ENCODE measurements around the gene ZNF778. TPM values are rescaled to one million over a fixed set of nuclear protein-coding genes. Genes with fewer than 3 reads are reported as not detected.

Gene ZNF778
- total and polyA plus RNA-seq, 4 donors = 10.7 to 14.1 (median 11.3) TPM

DNA sequence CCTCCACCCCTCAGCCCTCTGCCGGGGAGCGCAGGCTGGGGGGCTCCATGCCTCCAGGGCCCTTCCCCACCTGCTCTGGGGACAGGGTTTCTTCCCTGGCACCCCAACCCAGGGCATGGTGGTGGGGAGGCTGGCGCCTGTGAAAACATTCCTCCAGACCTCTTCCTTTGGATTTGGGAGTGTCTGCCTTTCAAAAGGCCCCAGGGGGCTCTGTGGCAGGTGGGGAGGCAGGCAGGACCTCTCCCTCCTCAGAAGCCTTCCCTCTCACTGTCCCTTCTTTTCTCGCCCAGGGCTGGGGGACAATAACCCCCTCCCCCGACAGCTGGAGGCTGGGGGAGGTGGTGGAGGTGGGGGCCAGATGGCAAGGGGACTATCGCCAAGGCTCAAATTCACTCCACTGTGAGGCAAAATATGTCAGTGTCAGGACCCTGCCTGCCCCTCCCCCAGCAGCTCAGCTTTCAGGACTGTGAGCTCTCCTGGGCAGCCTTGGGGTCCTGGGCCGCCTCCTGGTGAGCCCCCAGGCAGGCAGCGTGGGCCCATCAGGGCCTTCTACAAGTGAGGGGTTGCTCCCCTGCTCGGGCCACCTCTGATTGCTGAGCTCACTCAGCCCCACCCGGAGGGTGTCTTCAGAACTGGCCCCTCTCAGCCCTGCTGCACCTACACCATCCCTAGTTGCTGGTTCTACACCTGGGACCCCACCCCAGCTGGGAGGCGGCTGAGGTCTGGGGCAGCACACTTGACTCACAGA is 44.2 kb upstream of the ZNF778 start:
- WGBS (ENCODE audit: insufficient coverage) = 64% methylated on average over 5 of the region's 11 CpGs
- H3K4me1 ChIP-seq (ENCODE audit: control insufficient read depth, insufficient read depth, low read length) = peaks cover 66% of the 10 kb centered on the region
- H3K36me3 ChIP-seq (ENCODE audit: control insufficient read depth, insufficient read depth, low read length) = peaks cover 2% of the 10 kb centered on the region
- H3K27ac ChIP-seq (ENCODE audit: low read depth, low read length) = no peak overlapping the region
- no peak for DNase-seq (ENCODE audit: low read depth in 4 of 6, low spot score in 6 of 6)
- no peaks in the 10 kb centered on the region for H3K9me3 ChIP-seq (ENCODE audit: control insufficient read depth, insufficient read depth, low read length)
- no peak overlapping the region for H3K4me3 ChIP-seq (ENCODE audit: low read depth, low read length)
- H3K27me3 ChIP-seq (ENCODE audit: control insufficient read depth, insufficient read depth, low read length) = peaks cover 12% of the 10 kb centered on the region

DNA sequence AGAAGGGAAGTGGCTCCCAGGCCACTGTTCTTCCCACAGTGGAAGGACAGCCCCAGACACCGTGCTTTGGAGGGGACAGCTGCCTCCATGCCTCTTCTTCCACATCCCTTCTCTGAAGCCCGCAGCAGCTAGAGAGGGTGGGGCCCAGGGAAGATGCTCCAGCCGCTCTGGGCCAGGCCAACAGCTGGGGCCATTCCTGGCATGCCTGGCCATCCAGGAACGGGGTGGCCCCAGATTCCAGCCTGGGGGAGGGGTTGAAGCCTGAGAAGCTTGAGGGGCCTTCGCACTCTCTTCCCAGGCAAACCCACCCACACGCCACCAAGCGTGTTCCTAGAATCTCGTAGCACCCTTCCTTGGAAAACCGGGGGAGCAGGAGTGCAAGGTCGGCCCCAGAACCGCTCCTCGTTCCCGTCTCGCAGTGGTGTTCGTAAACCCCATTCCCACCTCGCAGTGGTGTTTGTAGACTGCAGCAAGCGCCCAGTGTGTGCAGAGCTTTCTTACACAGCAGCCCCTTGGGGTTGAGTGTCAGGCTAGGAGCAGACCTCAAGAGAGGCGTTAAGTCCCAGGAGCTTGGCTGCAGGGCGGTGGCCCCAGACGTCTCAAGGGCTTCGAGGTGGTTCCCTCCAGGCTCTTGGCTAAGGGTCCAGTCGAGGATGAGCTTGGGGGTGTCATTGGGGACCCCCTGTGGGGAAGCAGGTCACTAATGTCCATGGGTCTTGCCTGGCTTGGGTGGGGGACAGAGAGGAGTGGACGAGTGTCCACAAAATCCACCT is 43.3 kb upstream of the ZNF778 start:
- peaks cover 66% of the 10 kb centered on the region for H3K4me1 ChIP-seq (ENCODE audit: control insufficient read depth, insufficient read depth, low read length)
- peaks cover 6% of the 10 kb centered on the region for H3K36me3 ChIP-seq (ENCODE audit: control insufficient read depth, insufficient read depth, low read length)
- H3K27me3 ChIP-seq (ENCODE audit: control insufficient read depth, insufficient read depth, low read length) = peaks cover 10% of the 10 kb centered on the region
- no peak overlapping the region for H3K27ac ChIP-seq (ENCODE audit: low read depth, low read length)
- WGBS (ENCODE audit: insufficient coverage) = 78% methylated on average over 19 of the region's 23 CpGs
- no peak for DNase-seq (ENCODE audit: low read depth in 4 of 6, low spot score in 6 of 6)
- H3K9me3 ChIP-seq (ENCODE audit: control insufficient read depth, insufficient read depth, low read length) = no peaks in the 10 kb centered on the region
- no peak overlapping the region for H3K4me3 ChIP-seq (ENCODE audit: low read depth, low read length)

DNA sequence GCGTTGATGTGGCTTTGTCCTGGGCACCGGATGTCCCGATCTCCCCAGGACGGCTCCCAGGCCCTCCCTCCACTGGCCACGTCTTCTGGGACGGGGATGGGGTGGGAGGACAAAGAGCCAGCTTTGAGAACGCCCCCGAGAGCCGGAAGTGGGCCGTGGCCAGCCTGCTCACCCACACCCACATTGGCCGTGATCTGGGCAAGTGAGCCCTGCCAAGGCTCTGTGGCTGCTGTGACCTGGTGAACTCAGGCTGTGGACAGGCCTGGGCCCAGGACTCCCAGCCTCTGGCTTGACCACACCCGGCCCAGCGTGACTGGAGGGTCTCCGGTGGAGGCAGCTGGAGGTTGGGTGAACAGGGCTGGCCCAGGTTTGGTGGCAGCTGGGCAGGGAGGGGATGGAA is 42.6 kb upstream of the ZNF778 start:
- Histone ChIP-seq H3K9me3 (ENCODE audit: control insufficient read depth, insufficient read depth, low read length) (no peaks in the 10 kb centered on the region), H3K4me3 (ENCODE audit: low read depth, low read length) (no peak overlapping the region), H3K27ac (ENCODE audit: low read depth, low read length) (no peak overlapping the region), H3K27me3 (ENCODE audit: control insufficient read depth, insufficient read depth, low read length) (peaks cover 9% of the 10 kb centered on the region), H3K36me3 (ENCODE audit: control insufficient read depth, insufficient read depth, low read length) (peaks cover 8% of the 10 kb centered on the region), H3K4me1 (ENCODE audit: control insufficient read depth, insufficient read depth, low read length) (peaks cover 66% of the 10 kb centered on the region)
- WGBS (ENCODE audit: insufficient coverage) = 78% methylated on average over 12 of the region's 14 CpGs
- DNase-seq (ENCODE audit: low read depth in 4 of 6, low spot score in 6 of 6) = no peak

DNA sequence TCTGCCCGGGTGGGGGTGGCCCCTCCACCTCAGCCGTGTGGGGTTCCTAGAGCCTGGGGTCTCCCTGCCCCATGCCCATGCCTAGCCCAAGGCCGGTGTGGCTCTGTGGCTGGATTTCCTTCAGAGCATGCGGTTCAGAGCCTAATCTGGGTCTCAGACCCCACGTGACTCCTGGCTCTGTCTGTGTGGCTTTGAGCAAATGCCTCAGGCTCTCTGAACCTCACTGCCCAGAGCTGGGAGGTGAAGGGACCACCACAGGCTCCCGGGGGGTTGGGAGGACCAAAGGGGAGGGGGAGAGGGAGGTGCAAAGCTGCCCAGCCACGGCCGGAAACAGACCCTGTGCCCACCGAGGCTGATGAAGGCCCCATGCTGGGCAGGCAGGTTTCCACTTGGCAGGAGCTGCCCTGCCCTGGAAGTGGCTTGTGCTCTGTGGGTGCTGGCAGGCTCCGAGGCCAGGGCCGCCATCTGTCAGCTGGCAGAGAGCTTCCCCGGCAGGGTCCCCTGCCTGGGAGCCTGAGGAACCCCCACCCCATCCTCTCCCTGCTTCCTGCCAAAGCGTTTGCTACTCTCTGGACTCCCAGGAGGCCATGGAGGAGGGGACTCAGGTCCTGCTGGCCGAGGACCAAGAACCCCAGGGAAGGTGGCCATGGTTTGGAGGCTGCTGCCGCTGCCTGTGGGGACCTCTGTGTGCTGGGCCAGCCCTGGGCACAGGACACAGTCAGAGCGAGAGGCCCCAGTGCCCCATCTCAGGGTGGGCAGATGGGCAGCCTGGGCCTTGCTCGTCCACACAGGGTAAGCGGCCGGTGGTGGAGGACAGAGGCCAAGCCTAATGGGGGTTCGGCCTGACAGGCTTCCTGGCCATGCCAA is 42.0 kb upstream of the ZNF778 start:
- H3K36me3 ChIP-seq (ENCODE audit: control insufficient read depth, insufficient read depth, low read length) = peaks cover 12% of the 10 kb centered on the region
- no peak overlapping the region for H3K27ac ChIP-seq (ENCODE audit: low read depth, low read length)

DNA sequence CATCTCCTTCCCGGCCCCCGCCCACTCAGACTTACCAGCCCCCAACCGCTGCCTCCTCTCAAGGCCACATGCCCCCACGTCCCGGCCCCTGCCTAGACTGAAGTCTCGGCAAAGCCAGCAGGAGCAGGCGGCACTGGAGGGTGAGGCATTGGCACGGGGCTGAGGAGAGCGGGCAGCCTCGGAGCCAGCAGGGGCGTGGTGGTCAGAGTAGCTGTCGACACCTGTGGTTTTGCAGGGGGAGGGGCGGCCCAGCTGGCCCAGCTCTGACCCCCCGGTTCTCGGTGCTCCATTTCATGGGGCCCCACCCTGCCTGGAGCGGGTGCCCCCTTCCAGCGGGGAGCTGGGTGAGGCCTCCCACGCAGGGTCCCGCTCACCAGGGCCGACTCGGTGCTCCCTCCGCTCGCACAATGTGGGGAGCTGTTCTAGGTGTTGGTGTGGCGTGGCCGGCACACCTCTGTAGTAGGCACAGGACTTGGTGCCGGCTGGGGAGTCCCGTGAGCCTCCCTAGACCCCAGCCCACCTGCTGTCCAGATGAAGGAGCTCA is 41.3 kb upstream of the ZNF778 start:
- Histone ChIP-seq H3K9me3 (ENCODE audit: control insufficient read depth, insufficient read depth, low read length) (no peaks in the 10 kb centered on the region), H3K36me3 (ENCODE audit: control insufficient read depth, insufficient read depth, low read length) (peaks cover 12% of the 10 kb centered on the region), H3K4me3 (ENCODE audit: low read depth, low read length) (no peak overlapping the region), H3K27ac (ENCODE audit: low read depth, low read length) (no peak overlapping the region), H3K4me1 (ENCODE audit: control insufficient read depth, insufficient read depth, low read length) (peaks cover 54% of the 10 kb centered on the region), H3K27me3 (ENCODE audit: control insufficient read depth, insufficient read depth, low read length) (no peaks in the 10 kb centered on the region)
- DNase-seq (ENCODE audit: low read depth in 4 of 6, low spot score in 6 of 6) = no peak
- 74% methylated on average over 27 of the region's 27 CpGs for WGBS (ENCODE audit: insufficient coverage)

More for the DNA sequence above, 42.0 kb upstream of the ZNF778 start:
- H3K4me1 ChIP-seq (ENCODE audit: control insufficient read depth, insufficient read depth, low read length) = peaks cover 61% of the 10 kb centered on the region
- no peak overlapping the region for H3K4me3 ChIP-seq (ENCODE audit: low read depth, low read length)
- H3K9me3 ChIP-seq (ENCODE audit: control insufficient read depth, insufficient read depth, low read length) = no peaks in the 10 kb centered on the region
- WGBS (ENCODE audit: insufficient coverage) = 31% methylated on average over 17 of the region's 20 CpGs
- peak in 2 of 6 donors; percentile 67 to 87 for DNase-seq (ENCODE audit: low read depth in 4 of 6, low spot score in 6 of 6)
- peaks cover 3% of the 10 kb centered on the region for H3K27me3 ChIP-seq (ENCODE audit: control insufficient read depth, insufficient read depth, low read length)

DNA sequence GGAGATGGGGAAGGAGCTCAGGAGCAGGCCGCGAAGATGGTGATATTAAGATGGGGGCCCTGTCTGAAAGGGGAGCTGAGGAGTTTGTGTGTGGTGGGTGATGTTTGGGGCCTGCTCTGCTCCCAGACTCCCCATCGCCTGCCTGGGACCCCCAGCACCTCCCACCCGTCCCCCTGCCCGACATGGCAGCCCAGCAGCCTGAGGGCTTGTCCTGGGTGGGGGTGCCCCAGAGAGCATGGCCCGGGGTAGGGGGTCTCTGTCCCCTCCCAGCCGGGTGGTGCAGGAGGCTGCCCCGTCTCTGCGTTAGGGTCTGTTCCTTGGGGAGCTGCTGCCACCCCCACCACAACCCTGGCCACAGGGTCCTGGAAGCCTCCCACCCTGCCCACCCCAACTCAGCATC is 40.8 kb upstream of the ZNF778 start:
- WGBS (ENCODE audit: insufficient coverage) = 84% methylated on average over 6 of the region's 9 CpGs
- DNase-seq (ENCODE audit: low read depth in 4 of 6, low spot score in 6 of 6) = no peak
- H3K27me3 ChIP-seq (ENCODE audit: control insufficient read depth, insufficient read depth, low read length) = no peaks in the 10 kb centered on the region

DNA sequence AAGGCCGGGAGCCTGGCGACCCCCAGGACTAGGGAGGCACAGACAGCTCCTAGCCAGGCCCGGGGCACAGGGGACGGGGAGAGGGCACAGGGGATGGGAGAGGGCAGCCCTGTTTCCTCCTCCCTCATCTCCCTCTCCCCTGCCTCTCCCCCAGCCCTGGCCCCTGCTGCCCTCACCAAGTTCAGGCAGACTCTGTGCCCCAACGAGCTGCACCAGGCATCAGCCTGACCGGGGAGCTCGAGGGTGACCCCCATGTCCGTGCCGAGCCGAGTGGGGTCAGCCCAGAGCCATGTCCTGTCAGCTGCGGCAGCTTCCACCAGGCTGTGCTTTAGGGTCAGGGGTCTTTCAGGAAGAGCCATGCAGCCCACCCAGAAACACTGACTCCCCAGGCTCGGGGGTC is 40.0 kb upstream of the ZNF778 start:
- Histone ChIP-seq H3K4me1 (ENCODE audit: control insufficient read depth, insufficient read depth, low read length) (peaks cover 43% of the 10 kb centered on the region), H3K27ac (ENCODE audit: low read depth, low read length) (no peak overlapping the region), H3K9me3 (ENCODE audit: control insufficient read depth, insufficient read depth, low read length) (no peaks in the 10 kb centered on the region), H3K4me3 (ENCODE audit: low read depth, low read length) (no peak overlapping the region), H3K27me3 (ENCODE audit: control insufficient read depth, insufficient read depth, low read length) (no peaks in the 10 kb centered on the region), H3K36me3 (ENCODE audit: control insufficient read depth, insufficient read depth, low read length) (peaks cover 10% of the 10 kb centered on the region)
- 80% methylated on average over 11 of the region's 12 CpGs for WGBS (ENCODE audit: insufficient coverage)
- DNase-seq (ENCODE audit: low read depth in 4 of 6, low spot score in 6 of 6) = no peak

More for the DNA sequence above, 40.8 kb upstream of the ZNF778 start:
- no peaks in the 10 kb centered on the region for H3K9me3 ChIP-seq (ENCODE audit: control insufficient read depth, insufficient read depth, low read length)
- H3K4me1 ChIP-seq (ENCODE audit: control insufficient read depth, insufficient read depth, low read length) = peaks cover 51% of the 10 kb centered on the region
- H3K4me3 ChIP-seq (ENCODE audit: low read depth, low read length) = no peak overlapping the region
- no peak overlapping the region for H3K27ac ChIP-seq (ENCODE audit: low read depth, low read length)
- H3K36me3 ChIP-seq (ENCODE audit: control insufficient read depth, insufficient read depth, low read length) = peaks cover 12% of the 10 kb centered on the region

DNA sequence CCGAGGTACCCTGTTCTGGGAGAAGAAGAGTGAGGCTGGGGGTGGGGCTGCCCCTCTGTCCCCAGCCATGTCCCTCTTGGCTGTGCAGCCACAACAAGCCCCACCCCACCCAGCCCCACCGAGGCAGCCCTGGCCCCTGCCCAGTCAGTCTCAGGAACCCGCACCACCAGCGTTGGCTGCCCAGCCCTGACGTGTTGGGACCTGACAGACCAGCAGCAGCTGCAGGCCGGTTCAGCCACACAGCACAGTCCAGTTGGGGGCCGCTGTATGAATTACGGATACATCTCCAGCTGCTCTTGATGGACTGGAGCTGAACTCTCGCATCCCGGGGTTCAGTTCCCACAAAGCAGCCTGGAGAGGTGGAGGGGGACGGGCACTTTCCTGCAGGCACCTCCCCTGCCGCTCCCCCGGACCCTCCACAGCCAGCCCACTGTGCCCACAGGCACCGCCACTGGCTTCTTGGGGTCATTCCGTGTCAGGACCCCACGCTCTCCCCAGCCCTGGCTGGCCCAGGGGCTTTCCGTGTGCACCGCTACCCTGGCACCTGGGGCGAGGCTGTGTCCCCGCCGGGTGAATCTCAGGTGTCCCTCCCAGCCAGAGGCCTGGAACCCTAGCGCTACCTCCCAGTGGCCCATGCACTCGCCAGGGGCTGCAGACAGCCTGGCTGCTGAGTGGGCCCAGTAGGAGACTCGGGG is 38.9 kb upstream of the ZNF778 start:
- 81% methylated on average over 23 of the region's 24 CpGs for WGBS (ENCODE audit: insufficient coverage)
- peaks cover 32% of the 10 kb centered on the region for H3K4me1 ChIP-seq (ENCODE audit: control insufficient read depth, insufficient read depth, low read length)

DNA sequence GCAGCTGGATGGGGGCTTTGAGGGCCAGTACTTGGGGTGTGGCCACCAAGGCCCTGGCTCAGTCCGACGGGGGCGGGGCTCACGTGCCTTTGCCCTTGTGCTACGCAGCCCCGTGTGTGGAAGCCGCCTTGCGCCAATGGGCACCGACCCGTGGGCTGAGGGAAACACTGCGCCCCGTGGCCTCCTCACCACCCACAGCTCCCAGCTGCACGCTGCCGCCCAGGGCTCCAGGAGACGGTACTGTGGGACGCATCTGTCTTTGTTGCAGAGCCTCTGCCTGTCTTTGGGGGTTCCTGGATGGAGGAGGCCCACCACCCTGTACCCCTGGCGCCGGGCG is 38.4 kb upstream of the ZNF778 start:
- Histone ChIP-seq H3K9me3 (ENCODE audit: control insufficient read depth, insufficient read depth, low read length) (no peaks in the 10 kb centered on the region), H3K4me3 (ENCODE audit: low read depth, low read length) (no peak overlapping the region), H3K4me1 (ENCODE audit: control insufficient read depth, insufficient read depth, low read length) (peaks cover 27% of the 10 kb centered on the region), H3K27me3 (ENCODE audit: control insufficient read depth, insufficient read depth, low read length) (no peaks in the 10 kb centered on the region), H3K27ac (ENCODE audit: low read depth, low read length) (no peak overlapping the region), H3K36me3 (ENCODE audit: control insufficient read depth, insufficient read depth, low read length) (peaks cover 10% of the 10 kb centered on the region)
- no peak for DNase-seq (ENCODE audit: low read depth in 4 of 6, low spot score in 6 of 6)
- 85% methylated on average over 16 of the region's 19 CpGs for WGBS (ENCODE audit: insufficient coverage)

More for the DNA sequence above, 38.9 kb upstream of the ZNF778 start:
- no peak overlapping the region for H3K27ac ChIP-seq (ENCODE audit: low read depth, low read length)
- no peak overlapping the region for H3K4me3 ChIP-seq (ENCODE audit: low read depth, low read length)
- no peaks in the 10 kb centered on the region for H3K27me3 ChIP-seq (ENCODE audit: control insufficient read depth, insufficient read depth, low read length)
- peaks cover 10% of the 10 kb centered on the region for H3K36me3 ChIP-seq (ENCODE audit: control insufficient read depth, insufficient read depth, low read length)
- DNase-seq (ENCODE audit: low read depth in 4 of 6, low spot score in 6 of 6) = no peak
- no peaks in the 10 kb centered on the region for H3K9me3 ChIP-seq (ENCODE audit: control insufficient read depth, insufficient read depth, low read length)

Data from spinal cord (tissue), 10 donors.